Adipose tissue (tissue), 3 donors: ENCODE data around the gene SUPT20HL1. TPM values are rescaled to one million over a fixed set of nuclear protein-coding genes. Genes with fewer than 3 reads are reported as not detected.
"Not testable (repeated sequence)": the region's sequence is repeated elsewhere in the genome, so short reads cannot be mapped to it uniquely, and the experiment has no call there.

ENCODE experiments used
- H3K27ac ChIP-seq: one replicate; pipeline ENCODE4 v1.5.1; 2013; ENCODE audit warnings: low read depth, low read length
- WGBS, 3 donors: extraction: QIAGEN DNeasy Blood & Tissue Kit; methylation state at CpG; one replicate each; pipeline ENCODE4 v1.1.7; 2013; 5-methylcytosine and 5-hydroxymethylcytosine counted together
- polyA plus RNA-seq, 3 donors: library from polyadenylated mRNA; stranded (reverse); fragments of 200-250 nt; gene quantifications; one replicate each; pipeline ENCODE4 v1.2.3, GENCODE V29; 2013
- donor health status: healthy with polysubstance abuse.
- donor health status: Bipolar disorder and iron deficiency.
- donor health status: healthy.

SUPT20HL1 gene
- polyA plus RNA-seq, 3 donors: not detected

- 89 to 97% (median 94%) methylated on average over 8 of the region's 8 CpGs for WGBS, 3 donors
- no peak overlapping the region for H3K27ac ChIP-seq
Measured at GRCh38 chrX:24355095-24355494, 5.3 kb upstream of the SUPT20HL1 start.

- no peak overlapping the region for H3K27ac ChIP-seq
Measured at GRCh38 chrX:24357106-24357505, 3.3 kb upstream of the SUPT20HL1 start.

- WGBS, 3 donors: 88 to 96% (median 94%) methylated on average over 31 to 33 of the region's 41 CpGs
- not testable (repeated sequence) for H3K27ac ChIP-seq
Measured at GRCh38 chrX:24362089-24362745, 1.8 kb downstream of the SUPT20HL1 start.

GRCh38 chrX:24363432-24364181, 3.2 kb downstream of the SUPT20HL1 start:
- not testable (repeated sequence) for H3K27ac ChIP-seq
- WGBS, 3 donors: 64 to 82% (median 70%) methylated on average over 10 to 14 of the region's 16 CpGs

GRCh38 chrX:24364326-24364725, 3.9 kb downstream of the SUPT20HL1 start:
- no peak overlapping the region for H3K27ac ChIP-seq
- 80 to 94% (median 88%) methylated on average over 3 to 5 of the region's 5 CpGs for WGBS, 3 donors

GRCh38 chrX:24364851-24365538, 4.6 kb downstream of the SUPT20HL1 start:
- 86 to 94% (median 93%) methylated on average over 12 to 14 of the region's 14 CpGs for WGBS, 3 donors
- H3K27ac ChIP-seq: no peak overlapping the region

- 74 to 79% (median 77%) methylated on average over 3 to 4 of the region's 4 CpGs for WGBS, 3 donors
- not testable (repeated sequence) for H3K27ac ChIP-seq
Measured at GRCh38 chrX:24366762-24367400, 6.4 kb downstream of the SUPT20HL1 start.

- H3K27ac ChIP-seq: no peak overlapping the region
- WGBS, 3 donors: 23 to 78% (median 44%) methylated on average over 1 of the region's 1 CpG
Measured at GRCh38 chrX:24369816-24370215, 9.4 kb downstream of the SUPT20HL1 start.

GRCh38 chrX:24371391-24371972, 11.0 kb downstream of the SUPT20HL1 start:
- H3K27ac ChIP-seq: no peak overlapping the region
- 9 to 18% (median 17%) methylated on average over 12 to 14 of the region's 14 CpGs for WGBS, 3 donors

- H3K27ac ChIP-seq: no peak overlapping the region
- WGBS, 3 donors: 59 to 80% (median 73%) methylated on average over 29 of the region's 29 CpGs
Measured at GRCh38 chrX:24372021-24372763, 11.8 kb downstream of the SUPT20HL1 start.

GRCh38 chrX:24375600-24376131, 15.2 kb downstream of the SUPT20HL1 start:
- WGBS, 3 donors: 57 to 73% (median 58%) methylated on average over 7 to 12 of the region's 12 CpGs

GRCh38 chrX:24376403-24376802, 16.0 kb downstream of the SUPT20HL1 start:
- WGBS, 3 donors: 70 to 100% (median 99%) methylated on average over 3 of the region's 3 CpGs
- no peak overlapping the region for H3K27ac ChIP-seq

More at GRCh38 chrX:24375600-24376131, 15.2 kb downstream of the SUPT20HL1 start:
- H3K27ac ChIP-seq: no peak overlapping the region

GRCh38 chrX:24377195-24377594, 16.8 kb downstream of the SUPT20HL1 start:
- WGBS, 3 donors: 64 to 79% (median 67%) methylated on average over 2 of the region's 2 CpGs
- no peak overlapping the region for H3K27ac ChIP-seq

- 66 to 100% (median 97%) methylated on average over 1 of the region's 1 CpG for WGBS, 3 donors
- no peak overlapping the region for H3K27ac ChIP-seq
Measured at GRCh38 chrX:24377911-24378468, 17.6 kb downstream of the SUPT20HL1 start.

GRCh38 chrX:24378706-24379105, 18.3 kb downstream of the SUPT20HL1 start:
- 79 to 95% (median 95%) methylated on average over 6 of the region's 6 CpGs for WGBS, 3 donors
- no peak overlapping the region for H3K27ac ChIP-seq

GRCh38 chrX:24380262-24381187, 20.1 kb downstream of the SUPT20HL1 start:
- no peak overlapping the region for H3K27ac ChIP-seq
- 19 to 75% (median 53%) methylated on average over 9 of the region's 9 CpGs for WGBS, 3 donors
